ENCODE data around the gene NR1H3.

Gene NR1H3

DNA sequence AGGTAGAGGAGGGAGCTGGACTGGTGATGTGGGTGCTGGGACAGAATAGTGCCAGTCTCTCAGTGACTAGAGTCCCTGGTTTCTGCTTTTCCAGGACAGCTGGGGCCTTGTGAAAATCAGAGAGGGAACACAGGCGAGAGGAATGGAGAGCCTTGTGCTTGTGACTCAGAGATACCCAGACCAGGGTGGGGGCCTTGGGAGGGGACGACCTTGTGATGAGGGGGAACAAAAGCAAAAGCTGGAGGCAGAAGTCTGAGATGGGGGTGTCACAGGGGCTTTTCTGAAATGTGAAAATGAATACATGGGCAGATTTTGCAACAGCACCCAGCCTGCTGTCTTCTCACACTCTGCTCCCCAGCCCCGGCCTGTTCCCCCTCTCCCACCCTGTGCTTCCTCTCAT, 3.4 kb upstream of the NR1H3 start:
- Histone ChIP-seq H3K4me1 (ENCODE audit: low read depth, poor library complexity, severe bottlenecking) (peaks cover 5% of the 10 kb centered on the region), H2AFZ (ENCODE audit: low read depth) (no peak overlapping the region), H3K27ac (no peak overlapping the region), H3K79me2 (ENCODE audit: insufficient read depth, low read depth) (peaks cover 3% of the 10 kb centered on the region; the same call in 1 of the 2 replicates), H4K20me1 (ENCODE audit: insufficient read depth) (no peaks in the 10 kb centered on the region), H3K4me2 (no peak overlapping the region), H3K36me3 (ENCODE audit: insufficient read depth) (no peaks in the 10 kb centered on the region), H3K9ac (no peak overlapping the region), H3K27me3 (ENCODE audit: insufficient read depth, low read depth) (no peaks in the 10 kb centered on the region), H3K4me3 (IDR thresholded peaks at IDR 0.05; ENCODE audit: insufficient read depth, low read depth, low read length) (no peak overlapping the region)
- TF ChIP-seq, protein P1, sequence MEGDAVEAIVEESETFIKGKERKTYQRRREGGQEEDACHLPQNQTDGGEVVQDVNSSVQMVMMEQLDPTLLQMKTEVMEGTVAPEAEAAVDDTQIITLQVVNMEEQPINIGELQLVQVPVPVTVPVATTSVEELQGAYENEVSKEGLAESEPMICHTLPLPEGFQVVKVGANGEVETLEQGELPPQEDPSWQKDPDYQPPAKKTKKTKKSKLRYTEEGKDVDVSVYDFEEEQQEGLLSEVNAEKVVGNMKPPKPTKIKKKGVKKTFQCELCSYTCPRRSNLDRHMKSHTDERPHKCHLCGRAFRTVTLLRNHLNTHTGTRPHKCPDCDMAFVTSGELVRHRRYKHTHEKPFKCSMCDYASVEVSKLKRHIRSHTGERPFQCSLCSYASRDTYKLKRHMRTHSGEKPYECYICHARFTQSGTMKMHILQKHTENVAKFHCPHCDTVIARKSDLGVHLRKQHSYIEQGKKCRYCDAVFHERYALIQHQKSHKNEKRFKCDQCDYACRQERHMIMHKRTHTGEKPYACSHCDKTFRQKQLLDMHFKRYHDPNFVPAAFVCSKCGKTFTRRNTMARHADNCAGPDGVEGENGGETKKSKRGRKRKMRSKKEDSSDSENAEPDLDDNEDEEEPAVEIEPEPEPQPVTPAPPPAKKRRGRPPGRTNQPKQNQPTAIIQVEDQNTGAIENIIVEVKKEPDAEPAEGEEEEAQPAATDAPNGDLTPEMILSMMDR (conservative IDR thresholded peaks at IDR 0.05; ENCODE audit: low read depth, low read length): no peak

DNA sequence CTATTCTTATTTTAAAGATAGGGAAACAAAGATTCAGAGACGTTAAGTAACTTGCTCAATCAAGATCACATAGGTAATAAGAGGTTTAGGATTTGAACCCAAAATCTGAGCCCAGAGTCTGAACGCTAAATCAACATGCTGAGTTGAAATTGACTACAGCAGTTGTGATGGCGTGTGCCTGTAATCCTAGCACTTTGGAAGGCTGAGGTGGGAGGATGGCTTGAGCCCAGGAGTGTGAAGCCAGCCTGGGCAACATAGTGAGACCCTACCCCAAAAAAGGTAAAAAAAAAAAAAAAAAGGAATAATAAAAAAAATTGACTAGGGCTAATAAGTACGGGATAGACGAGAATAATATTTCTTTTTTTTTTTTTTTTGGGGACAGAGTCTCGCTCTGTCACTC, 1.4 kb upstream of the NR1H3 start:
- H3K9ac ChIP-seq: no peak overlapping the region
- H2AFZ ChIP-seq (ENCODE audit: low read depth): no peak overlapping the region
- H3K4me3 ChIP-seq (IDR thresholded peaks at IDR 0.05; ENCODE audit: insufficient read depth, low read depth, low read length): no peak overlapping the region
- no peak overlapping the region for H3K4me2 ChIP-seq
- TF ChIP-seq, protein P1 (conservative IDR thresholded peaks at IDR 0.05; ENCODE audit: low read depth, low read length): no peak
- H3K27me3 ChIP-seq (ENCODE audit: insufficient read depth, low read depth): no peaks in the 10 kb centered on the region
- no peak overlapping the region for H3K27ac ChIP-seq
- H3K79me2 ChIP-seq (ENCODE audit: insufficient read depth, low read depth): no peaks in the 10 kb centered on the region
- no peaks in the 10 kb centered on the region for H3K36me3 ChIP-seq (ENCODE audit: insufficient read depth)
- no peaks in the 10 kb centered on the region for H4K20me1 ChIP-seq (ENCODE audit: insufficient read depth)
- H3K4me1 ChIP-seq (ENCODE audit: low read depth, poor library complexity, severe bottlenecking): no peaks in the 10 kb centered on the region

DNA sequence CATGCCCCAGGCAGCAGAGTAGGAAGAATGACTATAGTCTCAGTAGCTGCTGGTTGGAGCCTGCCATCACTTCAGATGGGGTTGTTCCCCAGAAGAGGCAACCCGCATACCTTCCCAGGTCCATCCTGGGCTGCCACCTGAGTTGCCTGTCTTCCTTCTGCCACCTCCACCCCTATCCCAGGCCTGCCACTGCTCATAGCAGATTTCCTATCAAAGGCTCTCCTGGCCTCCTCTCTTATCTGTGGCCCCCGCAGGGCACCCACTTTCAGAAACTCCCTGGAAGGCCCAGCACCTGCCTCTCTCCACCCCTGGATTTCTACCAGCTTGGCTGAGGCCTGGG, 649 bp upstream of the NR1H3 start:
- no peaks in the 10 kb centered on the region for H3K4me1 ChIP-seq (ENCODE audit: low read depth, poor library complexity, severe bottlenecking)
- no peak overlapping the region for H3K27ac ChIP-seq
- H4K20me1 ChIP-seq (ENCODE audit: insufficient read depth): no peaks in the 10 kb centered on the region
- H2AFZ ChIP-seq (ENCODE audit: low read depth): no peak overlapping the region
- H3K4me3 ChIP-seq (IDR thresholded peaks at IDR 0.05; ENCODE audit: insufficient read depth, low read depth, low read length): no peak overlapping the region
- no peak overlapping the region for H3K4me2 ChIP-seq
- TF ChIP-seq, protein P1 (conservative IDR thresholded peaks at IDR 0.05; ENCODE audit: low read depth, low read length): no peak
- no peaks in the 10 kb centered on the region for H3K27me3 ChIP-seq (ENCODE audit: insufficient read depth, low read depth)
- H3K36me3 ChIP-seq (ENCODE audit: insufficient read depth): no peaks in the 10 kb centered on the region
- H3K79me2 ChIP-seq (ENCODE audit: insufficient read depth, low read depth): no peaks in the 10 kb centered on the region
- no peak overlapping the region for H3K9ac ChIP-seq

DNA sequence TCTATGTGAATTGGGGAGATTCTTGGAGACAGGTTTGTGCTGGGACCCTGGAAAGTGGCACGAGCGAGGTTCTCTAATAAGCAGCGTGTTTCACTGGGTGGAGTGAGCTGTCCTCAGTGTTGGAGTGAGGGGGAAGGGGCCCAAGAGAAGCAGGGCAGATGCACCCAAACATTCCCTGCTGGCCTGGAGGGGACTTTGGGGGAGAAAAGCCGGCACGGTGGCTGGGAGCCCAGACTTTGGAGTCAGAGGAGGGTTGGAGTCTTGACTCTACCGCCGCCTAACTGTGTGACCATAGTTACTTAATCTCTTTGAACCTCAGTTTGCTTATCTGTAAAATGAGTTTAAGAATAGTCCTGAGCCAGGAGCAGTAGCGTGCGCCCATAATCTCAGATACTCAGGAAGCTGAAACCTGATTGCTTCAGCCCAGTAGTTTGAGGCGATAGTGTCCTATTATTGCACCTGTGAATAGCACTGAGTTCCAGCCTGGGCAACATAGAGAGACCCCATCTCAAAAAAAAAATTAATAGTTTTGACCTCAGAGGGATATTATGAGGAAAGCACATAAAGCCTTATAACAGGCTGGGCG, 614 bp downstream of the NR1H3 start:
- H3K27me3 ChIP-seq (ENCODE audit: insufficient read depth, low read depth): no peaks in the 10 kb centered on the region
- no peaks in the 10 kb centered on the region for H3K36me3 ChIP-seq (ENCODE audit: insufficient read depth)
- H3K27ac ChIP-seq: no peak overlapping the region
- no peak overlapping the region for H2AFZ ChIP-seq (ENCODE audit: low read depth)
- H3K79me2 ChIP-seq (ENCODE audit: insufficient read depth, low read depth): no peaks in the 10 kb centered on the region
- no peaks in the 10 kb centered on the region for H3K4me1 ChIP-seq (ENCODE audit: low read depth, poor library complexity, severe bottlenecking)
- no peak overlapping the region for H3K4me3 ChIP-seq (IDR thresholded peaks at IDR 0.05; ENCODE audit: insufficient read depth, low read depth, low read length)
- TF ChIP-seq, protein P1 (conservative IDR thresholded peaks at IDR 0.05; ENCODE audit: low read depth, low read length): no peak
- H3K9ac ChIP-seq: no peak overlapping the region
- no peaks in the 10 kb centered on the region for H4K20me1 ChIP-seq (ENCODE audit: insufficient read depth)
- no peak overlapping the region for H3K4me2 ChIP-seq
